Fibroblast of skin of left quadriceps (primary cell): ENCODE results near the gene KRT4.

Source experiments
- DNase-seq, 2 experiments: peaks; one replicate each; pipeline ENCODE4 v3.0.0-alpha.2; 2013; ENCODE audit warnings: low read depth in 2 of 2

Gene KRT4

GRCh38 chr12:52792185-52793029 is 21.5 kb downstream of the KRT4 start:
- DNase-seq: no peak

- no peak for DNase-seq
These were observed 22.4 kb downstream of the KRT4 start for GRCh38 chr12:52791271-52792184.

- no peak for DNase-seq
These were observed 23.3 kb downstream of the KRT4 start for GRCh38 chr12:52790427-52791270.

GRCh38 chr12:52789637-52790426 is 24.1 kb downstream of the KRT4 start:
- no peak for DNase-seq

- DNase-seq: no peak
These were observed 24.9 kb downstream of the KRT4 start for GRCh38 chr12:52788876-52789636.

GRCh38 chr12:52788192-52788875 is 25.6 kb downstream of the KRT4 start:
- no peak for DNase-seq

GRCh38 chr12:52787324-52788191 is 26.4 kb downstream of the KRT4 start:
- DNase-seq: no peak

GRCh38 chr12:52784909-52785308 is 29.0 kb downstream of the KRT4 start:
- DNase-seq: no peak

- no peak for DNase-seq
These were observed 30.2 kb downstream of the KRT4 start for GRCh38 chr12:52783563-52784316.

GRCh38 chr12:52782502-52782901 is 31.4 kb downstream of the KRT4 start:
- DNase-seq: no peak

- DNase-seq: no peak
These were observed 32.4 kb downstream of the KRT4 start for GRCh38 chr12:52781399-52782082.

- DNase-seq: no peak
These were observed 34.0 kb downstream of the KRT4 start for GRCh38 chr12:52779914-52780313.

GRCh38 chr12:52778833-52779232 is 35.1 kb downstream of the KRT4 start:
- no peak for DNase-seq

- no peak for DNase-seq
These were observed 36.4 kb downstream of the KRT4 start for GRCh38 chr12:52777566-52777965.

GRCh38 chr12:52776913-52777395 is 37.0 kb downstream of the KRT4 start, which contains the start of gene KRT76:
TSS of gene KRT76 (minus strand) at chr12:52777345. CDS start at chr12:52777291, 54 bp downstream.
- DNase-seq: no peak

- DNase-seq: no peak
These were observed 37.5 kb downstream of the KRT4 start for GRCh38 chr12:52776435-52776834.
